Erythroblast (primary cell): Measurements from ENCODE around the gene IL1F10.

Experiments
- GATA1 ChIP-seq: IDR thresholded peaks from 2 replicates; pipeline ENCODE4 v1.6.1; 2011; ENCODE audit warnings: low read depth, mild to moderate bottlenecking, control low read depth, low read length, moderate library complexity
- POLR2A ChIP-seq: IDR thresholded peaks from 2 replicates; pipeline ENCODE4 v1.6.1; 2011; ENCODE audit warnings: mild to moderate bottlenecking, low read length

DNA sequence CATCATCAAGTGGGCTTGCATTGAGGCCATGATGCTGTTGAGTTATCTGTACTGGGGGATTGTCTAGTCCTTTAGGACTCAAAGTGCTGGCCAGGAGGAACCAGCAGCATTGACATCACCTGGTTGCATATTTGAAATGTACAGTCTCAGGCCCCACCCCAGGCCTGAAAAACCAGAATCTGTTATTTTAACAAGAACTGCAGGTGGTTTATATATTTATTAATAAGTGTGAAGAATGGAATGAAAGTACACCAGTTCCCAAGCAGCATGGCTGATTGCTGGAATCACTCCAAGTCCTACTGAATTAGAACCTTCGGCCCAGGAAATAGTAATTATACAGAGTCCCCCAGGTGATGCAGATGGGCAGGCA lies 2.8 kb downstream of the IL1F10 start:
- no peak for TF ChIP-seq POLR2A
- TF ChIP-seq GATA1, result no peak
